HEK293 (cell line): Measurements from ENCODE around the gene LRRC7.

ENCODE experiments used
- CTCF ChIA-PET: fragments of 350-600 bp; formaldehyde crosslinking; extraction: SDS; loops from one replicate; lab custom pipeline; 2021; ENCODE audit warnings: antibody characterized with exemption; lab: Yijun Ruan, JAX
- POLR2A ChIA-PET: fragments of 300-600 bp; formaldehyde crosslinking; extraction: SDS; loops from one replicate; lab custom pipeline; 2020; ENCODE audit warnings: antibody characterized with exemption, inconsistent platforms; lab: Yijun Ruan, JAX
- H3K27ac ChIP-seq: fragments of 200-500 bp; sonication (Bioruptor generic); 2 replicates; pipeline ENCODE4 v1.5.1; 2014; ENCODE audit warnings: low read depth, low read length, control low read depth, inconsistent platforms; ENCODE audit errors: extremely low read depth
- H3K36me3 ChIP-seq, 2 experiments: fragments of 200-500 bp in 1 of 2; sonication (Bioruptor generic) in 1 of 2; 1 replicate in 1 of 2; 2 replicates in 1 of 2; pipeline ENCODE4 v1.5.1; 2014 to 2017; ENCODE audit warnings: inconsistent platforms in 2 of 2, low read length in 2 of 2; ENCODE audit not compliant: control insufficient read depth in 2 of 2, insufficient read depth in 1 of 2
- H3K4me1 ChIP-seq: fragments of 200-500 bp; sonication (Bioruptor generic); 2 replicates; pipeline ENCODE4 v1.5.1; 2014; ENCODE audit warnings: mild to moderate bottlenecking, low read length, inconsistent platforms; ENCODE audit not compliant: control insufficient read depth, insufficient read depth
- H3K4me3 ChIP-seq: 2 replicates; pipeline ENCODE4 v1.5.1; 2011; ENCODE audit warnings: low read depth, mild to moderate bottlenecking, control low read depth, low read length, moderate library complexity
- H3K9me3 ChIP-seq: fragments of 200-500 bp; sonication (Bioruptor generic); 2 replicates; pipeline ENCODE4 v1.5.1; 2014; ENCODE audit warnings: low read depth, low read length, inconsistent platforms; ENCODE audit not compliant: control insufficient read depth, insufficient read depth
- KLF16 ChIP-seq: fragments of 450-650 bp; formaldehyde crosslinking; IDR thresholded peaks from 2 replicates; pipeline ENCODE4 v1.5.1; 2017; ENCODE audit warnings: missing biosample characterization, missing genetic modification characterization
- KLF8 ChIP-seq: fragments of 450-650 bp; formaldehyde crosslinking; IDR thresholded peaks from 2 replicates; pipeline ENCODE4 v1.5.1; 2016; ENCODE audit warnings: missing biosample characterization, missing genetic modification characterization
- TRIM28 ChIP-seq: IDR thresholded peaks from 2 replicates; pipeline ENCODE4 v1.6.1; 2011; ENCODE audit warnings: low read length, control low read depth, borderline replicate concordance
- ZNF10 ChIP-seq: fragments of 450-650 bp; formaldehyde crosslinking; IDR thresholded peaks from 2 replicates; pipeline ENCODE4 v1.5.1; 2017; ENCODE audit warnings: missing biosample characterization, missing genetic modification characterization
- ZNF19 ChIP-seq: fragments of 450-650 bp; formaldehyde crosslinking; IDR thresholded peaks from 2 replicates; pipeline ENCODE4; 2016; ENCODE audit warnings: missing biosample characterization, missing genetic modification characterization, low read depth
- ZNF23 ChIP-seq: fragments of 450-650 bp; formaldehyde crosslinking; IDR thresholded peaks from 2 replicates; pipeline ENCODE4 v1.5.1; 2016; ENCODE audit warnings: missing biosample characterization, missing genetic modification characterization, borderline replicate concordance
- ZNF350 ChIP-seq: fragments of 450-650 bp; formaldehyde crosslinking; IDR thresholded peaks from 2 replicates; pipeline ENCODE4 v1.5.0; 2017; ENCODE audit warnings: missing biosample characterization, mild to moderate bottlenecking, missing genetic modification characterization
- ZNF404 ChIP-seq: fragments of 450-650 bp; formaldehyde crosslinking; IDR thresholded peaks from 2 replicates; pipeline ENCODE4 v1.5.1; 2017; ENCODE audit warnings: missing biosample characterization, missing genetic modification characterization
- ZNF416 ChIP-seq: fragments of 450-650 bp; formaldehyde crosslinking; IDR thresholded peaks from 2 replicates; pipeline ENCODE4 v1.5.1; 2016; ENCODE audit warnings: missing biosample characterization, missing genetic modification characterization
- ZNF501 ChIP-seq: fragments of 450-650 bp; formaldehyde crosslinking; IDR thresholded peaks from 2 replicates; pipeline ENCODE4 v1.5.1; 2016; ENCODE audit warnings: missing biosample characterization, missing genetic modification characterization
- ZNF521 ChIP-seq: fragments of 450-650 bp; formaldehyde crosslinking; IDR thresholded peaks from 2 replicates; pipeline ENCODE4 v1.5.1; 2017; ENCODE audit warnings: missing biosample characterization, mild to moderate bottlenecking, missing genetic modification characterization
- ZNF544 ChIP-seq: fragments of 450-650 bp; formaldehyde crosslinking; IDR thresholded peaks from 2 replicates; pipeline ENCODE4 v1.5.0; 2017; ENCODE audit warnings: missing biosample characterization, missing genetic modification characterization
- ZNF621 ChIP-seq: fragments of 450-650 bp; formaldehyde crosslinking; IDR thresholded peaks from 2 replicates; pipeline ENCODE4 v1.5.1; 2017; ENCODE audit warnings: missing biosample characterization, missing genetic modification characterization
- ZNF623 ChIP-seq: fragments of 450-650 bp; formaldehyde crosslinking; IDR thresholded peaks from 2 replicates; pipeline ENCODE4 v1.5.1; 2016; ENCODE audit warnings: missing biosample characterization, missing genetic modification characterization
- ZNF626 ChIP-seq: fragments of 450-650 bp; sonication (Bioruptor Pico); formaldehyde crosslinking; IDR thresholded peaks from 2 replicates; pipeline ENCODE4 v1.5.1; 2018; ENCODE audit warnings: missing biosample characterization, missing genetic modification characterization, inconsistent platforms
- ZNF664 ChIP-seq: fragments of 450-650 bp; formaldehyde crosslinking; IDR thresholded peaks from 2 replicates; pipeline ENCODE4 v1.5.1; 2016; ENCODE audit warnings: missing biosample characterization, missing genetic modification characterization
- ZNF76 ChIP-seq: fragments of 450-650 bp; formaldehyde crosslinking; IDR thresholded peaks from 2 replicates; pipeline ENCODE4; 2016; ENCODE audit warnings: low read depth, missing biosample characterization, missing genetic modification characterization, borderline replicate concordance
- ZNF837 ChIP-seq: fragments of 450-650 bp; formaldehyde crosslinking; IDR thresholded peaks from 2 replicates; pipeline ENCODE4 v1.5.1; 2016; ENCODE audit warnings: missing biosample characterization, missing genetic modification characterization
- TF ChIP-seq, protein P1 (sequence below): fragments of 450-650 bp; formaldehyde crosslinking; IDR thresholded peaks from 2 replicates; pipeline ENCODE4 v1.5.1; 2016; ENCODE audit warnings: missing biosample characterization, missing genetic modification characterization
- TF ChIP-seq, protein P2 (sequence below): fragments of 450-650 bp; formaldehyde crosslinking; IDR thresholded peaks from 2 replicates; pipeline ENCODE4 v1.5.1; 2016; ENCODE audit warnings: missing biosample characterization, missing genetic modification characterization
- TF ChIP-seq, protein P3 (sequence below): fragments of 450-650 bp; IDR thresholded peaks from 2 replicates; pipeline ENCODE4 v1.5.1; 2018; ENCODE audit warnings: missing biosample characterization, mild to moderate bottlenecking, missing genetic modification characterization
- TF ChIP-seq, protein P4 (sequence below): fragments of 450-650 bp; formaldehyde crosslinking; IDR thresholded peaks from 2 replicates; pipeline ENCODE4 v1.5.1; 2016; ENCODE audit warnings: missing biosample characterization, missing genetic modification characterization

LRRC7 gene

GRCh38 chr1:69914976-69915765 is 347.4 kb downstream of the LRRC7 start:
- Histone ChIP-seq H3K36me3 (no peaks in the 10 kb centered on the region), H3K27ac (no peak overlapping the region), H3K4me1 (no peaks in the 10 kb centered on the region), H3K4me3 (no peak overlapping the region), H3K9me3 (no peaks in the 10 kb centered on the region)
- no peak for TF ChIP-seq ZNF501 (tag by site-specific recombination)
- no peak for TF ChIP-seq ZNF350 (tag by site-specific recombination)
- TF ChIP-seq ZNF621 (tag by site-specific recombination): no peak
- TF ChIP-seq ZNF10 (tag by site-specific recombination): no peak
- TF ChIP-seq, protein P1, sequence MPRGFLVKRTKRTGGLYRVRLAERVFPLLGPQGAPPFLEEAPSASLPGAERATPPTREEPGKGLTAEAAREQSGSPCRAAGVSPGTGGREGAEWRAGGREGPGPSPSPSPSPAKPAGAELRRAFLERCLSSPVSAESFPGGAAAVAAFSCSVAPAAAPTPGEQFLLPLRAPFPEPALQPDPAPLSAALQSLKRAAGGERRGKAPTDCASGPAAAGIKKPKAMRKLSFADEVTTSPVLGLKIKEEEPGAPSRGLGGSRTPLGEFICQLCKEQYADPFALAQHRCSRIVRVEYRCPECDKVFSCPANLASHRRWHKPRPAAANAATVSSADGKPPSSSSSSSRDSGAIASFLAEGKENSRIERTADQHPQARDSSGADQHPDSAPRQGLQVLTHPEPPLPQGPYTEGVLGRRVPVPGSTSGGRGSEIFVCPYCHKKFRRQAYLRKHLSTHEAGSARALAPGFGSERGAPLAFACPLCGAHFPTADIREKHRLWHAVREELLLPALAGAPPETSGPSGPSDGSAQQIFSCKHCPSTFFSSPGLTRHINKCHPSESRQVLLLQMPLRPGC (tag by site-specific recombination): no peak
- TF ChIP-seq ZNF23 (tag by site-specific recombination): no peak
- TF ChIP-seq ZNF626 (tag by site-specific recombination): no peak
- TF ChIP-seq ZNF623 (tag by site-specific recombination): no peak
- TF ChIP-seq TRIM28: no peak
- TF ChIP-seq ZNF521 (tag by site-specific recombination): no peak
- CTCF ChIA-PET: no interaction called here
- POLR2A ChIA-PET: no interaction called here

DNA sequence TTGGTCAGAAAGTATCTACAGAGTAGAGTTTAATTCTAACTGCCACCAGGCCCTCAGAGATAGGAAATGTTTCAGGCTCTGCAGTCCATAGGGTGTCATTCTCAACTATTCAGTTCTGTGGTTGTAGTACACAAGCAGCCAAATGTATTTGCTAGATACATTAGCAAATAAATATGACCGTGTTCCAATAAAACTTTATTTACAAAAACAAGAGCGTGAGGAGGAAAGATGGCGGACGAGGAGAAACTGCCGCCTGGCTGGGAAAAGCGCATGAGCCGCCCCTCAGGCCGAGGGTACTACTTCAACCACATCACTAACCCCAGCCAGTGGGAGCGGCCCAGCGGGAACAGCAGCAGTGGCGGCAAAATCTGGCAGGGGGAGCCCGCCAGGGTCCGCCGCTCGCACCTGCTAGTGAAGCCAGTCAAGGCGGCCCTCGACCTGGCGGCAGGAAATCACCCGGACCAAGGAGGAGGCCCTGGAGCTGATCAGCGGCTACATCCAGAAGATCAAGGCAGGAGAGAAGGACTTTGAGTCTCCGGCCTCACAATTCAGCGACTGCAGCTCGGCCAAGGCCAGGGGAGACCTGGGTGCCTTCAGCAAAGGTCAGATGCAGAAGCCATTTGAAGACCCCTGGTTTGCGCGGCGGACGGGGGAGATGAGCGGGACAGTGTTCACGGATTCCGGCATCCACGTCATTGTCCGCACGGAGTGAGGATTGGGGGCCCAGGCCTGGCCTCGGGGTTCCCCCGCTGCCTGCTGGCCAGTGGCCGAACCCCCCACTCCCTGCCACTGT is 351.6 kb downstream of the LRRC7 start:
- Histone ChIP-seq H3K4me1 (no peaks in the 10 kb centered on the region), H3K9me3 (no peaks in the 10 kb centered on the region), H3K27ac (no peak overlapping the region), H3K4me3 (no peak overlapping the region), H3K36me3 (no peaks in the 10 kb centered on the region)
- TF ChIP-seq ZNF76 (tag by site-specific recombination) (no peak), KLF16 (tag by site-specific recombination) (no peak), ZNF837 (no peak), KLF8 (tag by site-specific recombination) (no peak), ZNF19 (tag by site-specific recombination) (no peak), ZNF404 (tag by site-specific recombination) (no peak), ZNF544 (tag by site-specific recombination) (no peak), ZNF664 (tag by site-specific recombination) (no peak), ZNF416 (tag by site-specific recombination) (no peak)
- TF ChIP-seq, protein P2, sequence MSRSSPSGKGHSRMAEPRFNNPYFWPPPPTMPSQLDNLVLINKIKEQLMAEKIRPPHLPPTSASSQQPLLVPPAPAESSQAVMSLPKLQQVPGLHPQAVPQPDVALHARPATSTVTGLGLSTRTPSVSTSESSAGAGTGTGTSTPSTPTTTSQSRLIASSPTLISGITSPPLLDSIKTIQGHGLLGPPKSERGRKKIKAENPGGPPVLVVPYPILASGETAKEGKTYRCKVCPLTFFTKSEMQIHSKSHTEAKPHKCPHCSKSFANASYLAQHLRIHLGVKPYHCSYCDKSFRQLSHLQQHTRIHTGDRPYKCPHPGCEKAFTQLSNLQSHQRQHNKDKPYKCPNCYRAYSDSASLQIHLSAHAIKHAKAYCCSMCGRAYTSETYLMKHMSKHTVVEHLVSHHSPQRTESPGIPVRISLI (tag by site-specific recombination): no peak
- TF ChIP-seq, protein P3, sequence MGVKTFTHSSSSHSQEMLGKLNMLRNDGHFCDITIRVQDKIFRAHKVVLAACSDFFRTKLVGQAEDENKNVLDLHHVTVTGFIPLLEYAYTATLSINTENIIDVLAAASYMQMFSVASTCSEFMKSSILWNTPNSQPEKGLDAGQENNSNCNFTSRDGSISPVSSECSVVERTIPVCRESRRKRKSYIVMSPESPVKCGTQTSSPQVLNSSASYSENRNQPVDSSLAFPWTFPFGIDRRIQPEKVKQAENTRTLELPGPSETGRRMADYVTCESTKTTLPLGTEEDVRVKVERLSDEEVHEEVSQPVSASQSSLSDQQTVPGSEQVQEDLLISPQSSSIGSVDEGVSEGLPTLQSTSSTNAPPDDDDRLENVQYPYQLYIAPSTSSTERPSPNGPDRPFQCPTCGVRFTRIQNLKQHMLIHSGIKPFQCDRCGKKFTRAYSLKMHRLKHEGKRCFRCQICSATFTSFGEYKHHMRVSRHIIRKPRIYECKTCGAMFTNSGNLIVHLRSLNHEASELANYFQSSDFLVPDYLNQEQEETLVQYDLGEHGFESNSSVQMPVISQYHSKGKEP (tag by site-specific recombination): no peak
- TF ChIP-seq, protein P4, sequence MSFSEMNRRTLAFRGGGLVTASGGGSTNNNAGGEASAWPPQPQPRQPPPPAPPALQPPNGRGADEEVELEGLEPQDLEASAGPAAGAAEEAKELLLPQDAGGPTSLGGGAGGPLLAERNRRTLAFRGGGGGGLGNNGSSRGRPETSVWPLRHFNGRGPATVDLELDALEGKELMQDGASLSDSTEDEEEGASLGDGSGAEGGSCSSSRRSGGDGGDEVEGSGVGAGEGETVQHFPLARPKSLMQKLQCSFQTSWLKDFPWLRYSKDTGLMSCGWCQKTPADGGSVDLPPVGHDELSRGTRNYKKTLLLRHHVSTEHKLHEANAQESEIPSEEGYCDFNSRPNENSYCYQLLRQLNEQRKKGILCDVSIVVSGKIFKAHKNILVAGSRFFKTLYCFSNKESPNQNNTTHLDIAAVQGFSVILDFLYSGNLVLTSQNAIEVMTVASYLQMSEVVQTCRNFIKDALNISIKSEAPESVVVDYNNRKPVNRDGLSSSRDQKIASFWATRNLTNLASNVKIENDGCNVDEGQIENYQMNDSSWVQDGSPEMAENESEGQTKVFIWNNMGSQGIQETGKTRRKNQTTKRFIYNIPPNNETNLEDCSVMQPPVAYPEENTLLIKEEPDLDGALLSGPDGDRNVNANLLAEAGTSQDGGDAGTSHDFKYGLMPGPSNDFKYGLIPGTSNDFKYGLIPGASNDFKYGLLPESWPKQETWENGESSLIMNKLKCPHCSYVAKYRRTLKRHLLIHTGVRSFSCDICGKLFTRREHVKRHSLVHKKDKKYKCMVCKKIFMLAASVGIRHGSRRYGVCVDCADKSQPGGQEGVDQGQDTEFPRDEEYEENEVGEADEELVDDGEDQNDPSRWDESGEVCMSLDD (tag by site-specific recombination): no peak
- ChIA-PET CTCF (no interaction called here), POLR2A (no interaction called here)
